ENCODE measurements around the gene CDC14C. TPM values are rescaled to one million over a fixed set of nuclear protein-coding genes. Genes with fewer than 3 reads are reported as not detected.

CDC14C gene
- total and polyA plus RNA-seq, 9 of the 15 experiments (the other 6 are each of a cell fraction or from before 2014, with no cell fraction given), result not detected

DNA sequence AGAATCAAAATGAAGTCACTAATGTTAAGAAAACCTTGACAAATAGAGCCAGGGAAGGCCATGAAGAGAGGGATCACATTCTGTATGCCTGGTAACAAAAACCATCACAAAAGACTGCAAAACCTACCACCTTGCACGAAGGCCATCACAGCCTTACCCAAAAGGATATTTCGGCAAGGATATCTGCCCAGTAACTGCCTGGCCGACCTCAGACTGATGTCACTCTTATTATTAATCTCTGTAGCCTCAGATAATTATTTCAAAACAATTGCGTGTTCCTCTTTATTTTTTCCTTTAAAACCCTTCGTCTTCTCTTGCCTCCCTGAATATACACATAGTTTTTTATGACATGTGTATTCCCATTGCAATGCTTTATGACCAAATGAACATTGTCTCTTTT, 52.5 kb downstream of the CDC14C start (continued):
- no peak for TF ChIP-seq NFIX (CRISPR knock-in tag; IDR thresholded peaks at IDR 0.05; ENCODE audit: low read depth)
- TF ChIP-seq, protein P1, sequence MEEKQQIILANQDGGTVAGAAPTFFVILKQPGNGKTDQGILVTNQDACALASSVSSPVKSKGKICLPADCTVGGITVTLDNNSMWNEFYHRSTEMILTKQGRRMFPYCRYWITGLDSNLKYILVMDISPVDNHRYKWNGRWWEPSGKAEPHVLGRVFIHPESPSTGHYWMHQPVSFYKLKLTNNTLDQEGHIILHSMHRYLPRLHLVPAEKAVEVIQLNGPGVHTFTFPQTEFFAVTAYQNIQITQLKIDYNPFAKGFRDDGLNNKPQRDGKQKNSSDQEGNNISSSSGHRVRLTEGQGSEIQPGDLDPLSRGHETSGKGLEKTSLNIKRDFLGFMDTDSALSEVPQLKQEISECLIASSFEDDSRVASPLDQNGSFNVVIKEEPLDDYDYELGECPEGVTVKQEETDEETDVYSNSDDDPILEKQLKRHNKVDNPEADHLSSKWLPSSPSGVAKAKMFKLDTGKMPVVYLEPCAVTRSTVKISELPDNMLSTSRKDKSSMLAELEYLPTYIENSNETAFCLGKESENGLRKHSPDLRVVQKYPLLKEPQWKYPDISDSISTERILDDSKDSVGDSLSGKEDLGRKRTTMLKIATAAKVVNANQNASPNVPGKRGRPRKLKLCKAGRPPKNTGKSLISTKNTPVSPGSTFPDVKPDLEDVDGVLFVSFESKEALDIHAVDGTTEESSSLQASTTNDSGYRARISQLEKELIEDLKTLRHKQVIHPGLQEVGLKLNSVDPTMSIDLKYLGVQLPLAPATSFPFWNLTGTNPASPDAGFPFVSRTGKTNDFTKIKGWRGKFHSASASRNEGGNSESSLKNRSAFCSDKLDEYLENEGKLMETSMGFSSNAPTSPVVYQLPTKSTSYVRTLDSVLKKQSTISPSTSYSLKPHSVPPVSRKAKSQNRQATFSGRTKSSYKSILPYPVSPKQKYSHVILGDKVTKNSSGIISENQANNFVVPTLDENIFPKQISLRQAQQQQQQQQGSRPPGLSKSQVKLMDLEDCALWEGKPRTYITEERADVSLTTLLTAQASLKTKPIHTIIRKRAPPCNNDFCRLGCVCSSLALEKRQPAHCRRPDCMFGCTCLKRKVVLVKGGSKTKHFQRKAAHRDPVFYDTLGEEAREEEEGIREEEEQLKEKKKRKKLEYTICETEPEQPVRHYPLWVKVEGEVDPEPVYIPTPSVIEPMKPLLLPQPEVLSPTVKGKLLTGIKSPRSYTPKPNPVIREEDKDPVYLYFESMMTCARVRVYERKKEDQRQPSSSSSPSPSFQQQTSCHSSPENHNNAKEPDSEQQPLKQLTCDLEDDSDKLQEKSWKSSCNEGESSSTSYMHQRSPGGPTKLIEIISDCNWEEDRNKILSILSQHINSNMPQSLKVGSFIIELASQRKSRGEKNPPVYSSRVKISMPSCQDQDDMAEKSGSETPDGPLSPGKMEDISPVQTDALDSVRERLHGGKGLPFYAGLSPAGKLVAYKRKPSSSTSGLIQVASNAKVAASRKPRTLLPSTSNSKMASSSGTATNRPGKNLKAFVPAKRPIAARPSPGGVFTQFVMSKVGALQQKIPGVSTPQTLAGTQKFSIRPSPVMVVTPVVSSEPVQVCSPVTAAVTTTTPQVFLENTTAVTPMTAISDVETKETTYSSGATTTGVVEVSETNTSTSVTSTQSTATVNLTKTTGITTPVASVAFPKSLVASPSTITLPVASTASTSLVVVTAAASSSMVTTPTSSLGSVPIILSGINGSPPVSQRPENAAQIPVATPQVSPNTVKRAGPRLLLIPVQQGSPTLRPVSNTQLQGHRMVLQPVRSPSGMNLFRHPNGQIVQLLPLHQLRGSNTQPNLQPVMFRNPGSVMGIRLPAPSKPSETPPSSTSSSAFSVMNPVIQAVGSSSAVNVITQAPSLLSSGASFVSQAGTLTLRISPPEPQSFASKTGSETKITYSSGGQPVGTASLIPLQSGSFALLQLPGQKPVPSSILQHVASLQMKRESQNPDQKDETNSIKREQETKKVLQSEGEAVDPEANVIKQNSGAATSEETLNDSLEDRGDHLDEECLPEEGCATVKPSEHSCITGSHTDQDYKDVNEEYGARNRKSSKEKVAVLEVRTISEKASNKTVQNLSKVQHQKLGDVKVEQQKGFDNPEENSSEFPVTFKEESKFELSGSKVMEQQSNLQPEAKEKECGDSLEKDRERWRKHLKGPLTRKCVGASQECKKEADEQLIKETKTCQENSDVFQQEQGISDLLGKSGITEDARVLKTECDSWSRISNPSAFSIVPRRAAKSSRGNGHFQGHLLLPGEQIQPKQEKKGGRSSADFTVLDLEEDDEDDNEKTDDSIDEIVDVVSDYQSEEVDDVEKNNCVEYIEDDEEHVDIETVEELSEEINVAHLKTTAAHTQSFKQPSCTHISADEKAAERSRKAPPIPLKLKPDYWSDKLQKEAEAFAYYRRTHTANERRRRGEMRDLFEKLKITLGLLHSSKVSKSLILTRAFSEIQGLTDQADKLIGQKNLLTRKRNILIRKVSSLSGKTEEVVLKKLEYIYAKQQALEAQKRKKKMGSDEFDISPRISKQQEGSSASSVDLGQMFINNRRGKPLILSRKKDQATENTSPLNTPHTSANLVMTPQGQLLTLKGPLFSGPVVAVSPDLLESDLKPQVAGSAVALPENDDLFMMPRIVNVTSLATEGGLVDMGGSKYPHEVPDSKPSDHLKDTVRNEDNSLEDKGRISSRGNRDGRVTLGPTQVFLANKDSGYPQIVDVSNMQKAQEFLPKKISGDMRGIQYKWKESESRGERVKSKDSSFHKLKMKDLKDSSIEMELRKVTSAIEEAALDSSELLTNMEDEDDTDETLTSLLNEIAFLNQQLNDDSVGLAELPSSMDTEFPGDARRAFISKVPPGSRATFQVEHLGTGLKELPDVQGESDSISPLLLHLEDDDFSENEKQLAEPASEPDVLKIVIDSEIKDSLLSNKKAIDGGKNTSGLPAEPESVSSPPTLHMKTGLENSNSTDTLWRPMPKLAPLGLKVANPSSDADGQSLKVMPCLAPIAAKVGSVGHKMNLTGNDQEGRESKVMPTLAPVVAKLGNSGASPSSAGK (IDR thresholded peaks at IDR 0.05), result no peak
- TF ChIP-seq, protein P2, sequence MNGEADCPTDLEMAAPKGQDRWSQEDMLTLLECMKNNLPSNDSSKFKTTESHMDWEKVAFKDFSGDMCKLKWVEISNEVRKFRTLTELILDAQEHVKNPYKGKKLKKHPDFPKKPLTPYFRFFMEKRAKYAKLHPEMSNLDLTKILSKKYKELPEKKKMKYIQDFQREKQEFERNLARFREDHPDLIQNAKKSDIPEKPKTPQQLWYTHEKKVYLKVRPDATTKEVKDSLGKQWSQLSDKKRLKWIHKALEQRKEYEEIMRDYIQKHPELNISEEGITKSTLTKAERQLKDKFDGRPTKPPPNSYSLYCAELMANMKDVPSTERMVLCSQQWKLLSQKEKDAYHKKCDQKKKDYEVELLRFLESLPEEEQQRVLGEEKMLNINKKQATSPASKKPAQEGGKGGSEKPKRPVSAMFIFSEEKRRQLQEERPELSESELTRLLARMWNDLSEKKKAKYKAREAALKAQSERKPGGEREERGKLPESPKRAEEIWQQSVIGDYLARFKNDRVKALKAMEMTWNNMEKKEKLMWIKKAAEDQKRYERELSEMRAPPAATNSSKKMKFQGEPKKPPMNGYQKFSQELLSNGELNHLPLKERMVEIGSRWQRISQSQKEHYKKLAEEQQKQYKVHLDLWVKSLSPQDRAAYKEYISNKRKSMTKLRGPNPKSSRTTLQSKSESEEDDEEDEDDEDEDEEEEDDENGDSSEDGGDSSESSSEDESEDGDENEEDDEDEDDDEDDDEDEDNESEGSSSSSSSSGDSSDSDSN (IDR thresholded peaks at IDR 0.05; ENCODE audit: borderline replicate concordance in 1 of 2, low read depth in 2 of 2, low read length in 2 of 2), result no peak
- no peak for TF ChIP-seq PHTF2 (CRISPR knock-in tag; IDR thresholded peaks at IDR 0.05)
- TF ChIP-seq, protein P3, sequence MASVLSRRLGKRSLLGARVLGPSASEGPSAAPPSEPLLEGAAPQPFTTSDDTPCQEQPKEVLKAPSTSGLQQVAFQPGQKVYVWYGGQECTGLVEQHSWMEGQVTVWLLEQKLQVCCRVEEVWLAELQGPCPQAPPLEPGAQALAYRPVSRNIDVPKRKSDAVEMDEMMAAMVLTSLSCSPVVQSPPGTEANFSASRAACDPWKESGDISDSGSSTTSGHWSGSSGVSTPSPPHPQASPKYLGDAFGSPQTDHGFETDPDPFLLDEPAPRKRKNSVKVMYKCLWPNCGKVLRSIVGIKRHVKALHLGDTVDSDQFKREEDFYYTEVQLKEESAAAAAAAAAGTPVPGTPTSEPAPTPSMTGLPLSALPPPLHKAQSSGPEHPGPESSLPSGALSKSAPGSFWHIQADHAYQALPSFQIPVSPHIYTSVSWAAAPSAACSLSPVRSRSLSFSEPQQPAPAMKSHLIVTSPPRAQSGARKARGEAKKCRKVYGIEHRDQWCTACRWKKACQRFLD (CRISPR knock-in tag; IDR thresholded peaks at IDR 0.05), result no peak
- TF ChIP-seq, protein P4, sequence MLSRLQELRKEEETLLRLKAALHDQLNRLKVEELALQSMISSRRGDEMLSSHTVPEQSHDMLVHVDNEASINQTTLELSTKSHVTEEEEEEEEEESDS (CRISPR knock-in tag; IDR thresholded peaks at IDR 0.05), result no peak
- no peak for TF ChIP-seq JUN (IDR thresholded peaks at IDR 0.05; ENCODE audit: borderline replicate concordance, low read depth, low read length)
- no peak for TF ChIP-seq JUN (CRISPR knock-in tag; IDR thresholded peaks at IDR 0.05; ENCODE audit: borderline replicate concordance)
